Parathyroid adenoma (tissue), 2 donors: ENCODE measurements around the gene PSMB3.

Experiments
- H2AFZ ChIP-seq: fragments of 300-600 bp; sonication (generic); one replicate; pipeline ENCODE4 v1.7.0; 2017; ENCODE audit warnings: antibody characterized with exemption, mild to moderate bottlenecking
- H3K27ac ChIP-seq: fragments of 300-600 bp; sonication (generic); one replicate; pipeline ENCODE4 v1.7.0; 2017
- H3K27me3 ChIP-seq: fragments of 300-600 bp; sonication (generic); one replicate; pipeline ENCODE4 v1.7.0; 2017; ENCODE audit warnings: low read length; ENCODE audit not compliant: control insufficient read depth, insufficient read depth
- H3K36me3 ChIP-seq: fragments of 300-600 bp; sonication (generic); one replicate; pipeline ENCODE4 v1.7.0; 2017; ENCODE audit warnings: low read length; ENCODE audit not compliant: control insufficient read depth, insufficient read depth
- H3K4me1 ChIP-seq: fragments of 300-600 bp; sonication (generic); one replicate; pipeline ENCODE4 v1.7.0; 2017; ENCODE audit warnings: control low read depth
- H3K4me2 ChIP-seq: fragments of 300-600 bp; sonication (generic); one replicate; pipeline ENCODE4 v1.7.0; 2017; ENCODE audit warnings: low read length
- H3K4me3 ChIP-seq: fragments of 300-600 bp; sonication (generic); one replicate; pipeline ENCODE4 v1.7.0; 2017; ENCODE audit warnings: low read depth, low read length
- H3K79me2 ChIP-seq: fragments of 300-600 bp; sonication (generic); one replicate; pipeline ENCODE4 v1.7.0; 2017; ENCODE audit warnings: control low read depth
- H3K9ac ChIP-seq: fragments of 300-600 bp; sonication (generic); one replicate; pipeline ENCODE4 v1.7.0; 2017; ENCODE audit warnings: mild to moderate bottlenecking
- H3K9me3 ChIP-seq: fragments of 300-600 bp; sonication (generic); one replicate; pipeline ENCODE4 v1.7.0; 2017; ENCODE audit warnings: low read length; ENCODE audit not compliant: control insufficient read depth
- CTCF ChIP-seq: fragments of 300-600 bp; sonication (generic); IDR thresholded peaks from one replicate; pipeline ENCODE4 v1.7.0; 2017; ENCODE audit warnings: antibody characterized with exemption, mild to moderate bottlenecking
- donor health status: primary hyperparathyroidism.

The PSMB3 gene

GRCh38 chr17:38711792-38712571 is 40.6 kb upstream of the PSMB3 start:
- Histone ChIP-seq H3K4me1 (peaks cover 4% of the 10 kb centered on the region), H3K9ac (no peak overlapping the region), H3K27ac (no peak overlapping the region)

GRCh38 chr17:38712593-38712992 is 39.9 kb upstream of the PSMB3 start:
- no peak overlapping the region for H2AFZ ChIP-seq
- H3K9ac ChIP-seq: no peak overlapping the region
- no peak overlapping the region for H3K27ac ChIP-seq
- no peak for TF ChIP-seq CTCF
- no peaks in the 10 kb centered on the region for H3K36me3 ChIP-seq
- no peaks in the 10 kb centered on the region for H3K4me1 ChIP-seq
- H3K4me2 ChIP-seq: no peak overlapping the region
- H3K79me2 ChIP-seq: no peaks in the 10 kb centered on the region
- no peak overlapping the region for H3K4me3 ChIP-seq
- no peaks in the 10 kb centered on the region for H3K27me3 ChIP-seq
- H3K9me3 ChIP-seq: no peaks in the 10 kb centered on the region

More at GRCh38 chr17:38711792-38712571, 40.6 kb upstream of the PSMB3 start:
- no peak overlapping the region for H3K4me3 ChIP-seq
- H2AFZ ChIP-seq: no peak overlapping the region
- H3K27me3 ChIP-seq: no peaks in the 10 kb centered on the region
- no peaks in the 10 kb centered on the region for H3K79me2 ChIP-seq
- no peaks in the 10 kb centered on the region for H3K36me3 ChIP-seq
- TF ChIP-seq CTCF: no peak
- no peak overlapping the region for H3K4me2 ChIP-seq
- H3K9me3 ChIP-seq: no peaks in the 10 kb centered on the region

- H3K9ac ChIP-seq: no peak overlapping the region
- H2AFZ ChIP-seq: no peak overlapping the region
- no peak overlapping the region for H3K4me2 ChIP-seq
- H3K27ac ChIP-seq: no peak overlapping the region
- H3K9me3 ChIP-seq: no peaks in the 10 kb centered on the region
- H3K4me3 ChIP-seq: no peak overlapping the region
- H3K36me3 ChIP-seq: no peaks in the 10 kb centered on the region
- no peaks in the 10 kb centered on the region for H3K4me1 ChIP-seq
- no peaks in the 10 kb centered on the region for H3K27me3 ChIP-seq
- TF ChIP-seq CTCF: no peak
- H3K79me2 ChIP-seq: no peaks in the 10 kb centered on the region
Observed at GRCh38 chr17:38713456-38714075, 39.0 kb upstream of the PSMB3 start.

GRCh38 chr17:38715216-38715943 is 37.2 kb upstream of the PSMB3 start:
- no peaks in the 10 kb centered on the region for H3K36me3 ChIP-seq
- no peak for TF ChIP-seq CTCF
- H3K4me2 ChIP-seq: no peak overlapping the region
- H3K9me3 ChIP-seq: no peaks in the 10 kb centered on the region
- no peak overlapping the region for H3K4me3 ChIP-seq
- no peaks in the 10 kb centered on the region for H3K79me2 ChIP-seq
- H2AFZ ChIP-seq: no peak overlapping the region
- no peaks in the 10 kb centered on the region for H3K4me1 ChIP-seq
- no peak overlapping the region for H3K27ac ChIP-seq
- no peaks in the 10 kb centered on the region for H3K27me3 ChIP-seq
- no peak overlapping the region for H3K9ac ChIP-seq
